Testis (tissue), 3 donors: Measurements from ENCODE around the gene PKD2L1. TPM values are rescaled to one million over a fixed set of nuclear protein-coding genes. Genes with fewer than 3 reads are reported as not detected.

Source experiments
- DNase-seq: peaks from one replicate; pipeline ENCODE4 v3.0.0-alpha.2; 2019
- H3K27ac ChIP-seq, 2 donors: fragments of 200-600 bp; sonication (generic); one replicate each; pipeline ENCODE4 v1.5.1; 2019
- H3K27me3 ChIP-seq: fragments of 200-600 bp; sonication (generic); one replicate; pipeline ENCODE4 v1.5.1; 2019
- H3K36me3 ChIP-seq: fragments of 200-600 bp; sonication (generic); one replicate; pipeline ENCODE4 v1.5.1; 2017; ENCODE audit warnings: low read depth; ENCODE audit errors: missing control alignments
- H3K4me1 ChIP-seq: fragments of 200-600 bp; sonication (generic); one replicate; pipeline ENCODE4 v1.5.1; 2019
- H3K4me3 ChIP-seq, 2 donors: fragments of 200-600 bp; sonication (generic); one replicate each; pipeline ENCODE4 v1.5.1; 2017 to 2019
- H3K9me3 ChIP-seq: fragments of 200-600 bp; sonication (generic); one replicate; pipeline ENCODE4 v1.5.1; 2017
- CTCF ChIP-seq, 3 experiments: fragments of 450-650 bp in 2 of 3; fragments of 200-600 bp in 1 of 3; sonication (generic) in 1 of 3; IDR thresholded peaks; one replicate each; pipeline ENCODE4 v1.5.1; 2016 to 2019; ENCODE audit warnings: antibody characterized with exemption in 3 of 3, mild to moderate bottlenecking in 2 of 3, moderate library complexity in 1 of 3
- POLR2A ChIP-seq: fragments of 450-650 bp; IDR thresholded peaks from one replicate; pipeline ENCODE4 v1.6.1; 2017; ENCODE audit warnings: antibody characterized with exemption, mild to moderate bottlenecking, moderate library complexity
- WGBS, 2 donors: methylation state at CpG; one replicate each; pipeline ENCODE4 v1.1.5; 2018; 5-methylcytosine and 5-hydroxymethylcytosine counted together
- intact Hi-C: fragments of 100-400 bp; cut with DNase I; formaldehyde crosslinking; loops from one replicate; pipeline ENCODE4 v1.15.1; 2023; ENCODE audit warnings: low total_unique reads
- polyA plus RNA-seq: library from polyadenylated mRNA; stranded (reverse); fragments of 350-450 nt; fragmentation: Illumina TruSeq; extraction: RNeasy Lipid Tissue Mini Kit (QIAGEN cat#74804); gene quantifications from one replicate; pipeline ENCODE4 v1.2.3, GENCODE V29; 2014; ENCODE audit warnings: low read depth, low replicate concordance; ENCODE audit not compliant: insufficient read depth
- total RNA-seq, 2 donors: library from RNA; depleted of rRNA; stranded (reverse); fragments of >200 nt; gene quantifications; one replicate each; pipeline ENCODE4 v1.2.3, GENCODE V29; 2016

The PKD2L1 gene
- total and polyA plus RNA-seq, 3 donors from 2014 or later, result 0.99 to 4.7 (median 1.6) TPM

- Histone ChIP-seq H3K9me3 (no peaks in the 10 kb centered on the region), H3K4me3 (peak within 1 kb of the TSS; percentile 90 to 94), H3K36me3 (no peaks in the 10 kb centered on the region), H3K4me1 (peaks cover 3% of the 10 kb centered on the region), H3K27me3 (no peaks in the 10 kb centered on the region), H3K27ac (peak within 1 kb of the TSS; percentile 66 to 68)
- TF ChIP-seq POLR2A (no peak), CTCF (IDR thresholded peaks at IDR 0.05) (no peak)
- WGBS, 2 donors, result 2 to 5% methylated on average over 41 to 49 of the region's 49 CpGs
- peak; percentile 94 for DNase-seq
- intact Hi-C loops, result no loop called here
Observed at GRCh38 chr10:100267239-100268104, 62.6 kb downstream of the PKD2L1 start, which contains the start of gene CWF19L1. TSS of gene CWF19L1 (minus strand) at chr10:100267638. CDS start at chr10:100267593, 45 bp downstream.

DNA sequence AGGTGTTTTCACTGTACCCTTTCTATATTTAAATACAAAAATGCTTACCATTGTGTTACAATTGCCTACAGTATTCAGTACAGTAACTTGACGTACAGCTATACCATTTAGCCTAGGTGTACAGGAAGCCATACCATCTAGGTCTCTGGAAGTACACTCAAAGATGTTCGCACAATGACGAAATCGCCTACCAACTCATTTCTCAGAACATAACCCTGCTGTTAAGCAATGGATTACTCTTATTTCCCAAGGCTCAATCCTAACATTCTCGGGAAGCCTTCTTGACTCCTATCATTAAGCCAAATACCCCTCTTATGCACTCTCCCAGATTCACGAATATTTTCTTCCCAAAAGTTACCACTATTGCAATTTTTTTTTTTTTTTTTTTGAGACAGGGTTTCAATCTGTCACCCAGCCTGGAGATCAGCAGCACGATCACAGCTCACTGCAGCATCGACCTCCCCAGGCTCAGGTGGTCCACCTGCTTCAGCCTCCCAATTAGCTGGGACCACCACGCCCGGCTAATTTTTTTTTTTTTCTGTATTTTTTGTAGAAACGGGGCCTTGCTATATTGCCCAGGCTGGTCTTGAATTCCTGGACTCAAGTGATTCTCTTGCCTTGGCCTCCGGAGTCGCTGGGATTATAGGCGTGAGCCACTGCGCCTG lies 64.1 kb downstream of the PKD2L1 start:
- no peaks in the 10 kb centered on the region for H3K27me3 ChIP-seq
- H3K4me1 ChIP-seq, result peaks cover 3% of the 10 kb centered on the region
- intact Hi-C loops, result no loop called here
- TF ChIP-seq CTCF (IDR thresholded peaks at IDR 0.05) (no peak), POLR2A (no peak)
- DNase-seq, result no peak
- H3K4me3 ChIP-seq, result no peak overlapping the region
- WGBS, 2 donors, result 70 to 71% methylated on average over 15 of the region's 15 CpGs
- no peaks in the 10 kb centered on the region for H3K9me3 ChIP-seq
- H3K36me3 ChIP-seq, result no peaks in the 10 kb centered on the region
- H3K27ac ChIP-seq, result no peak overlapping the region

DNA sequence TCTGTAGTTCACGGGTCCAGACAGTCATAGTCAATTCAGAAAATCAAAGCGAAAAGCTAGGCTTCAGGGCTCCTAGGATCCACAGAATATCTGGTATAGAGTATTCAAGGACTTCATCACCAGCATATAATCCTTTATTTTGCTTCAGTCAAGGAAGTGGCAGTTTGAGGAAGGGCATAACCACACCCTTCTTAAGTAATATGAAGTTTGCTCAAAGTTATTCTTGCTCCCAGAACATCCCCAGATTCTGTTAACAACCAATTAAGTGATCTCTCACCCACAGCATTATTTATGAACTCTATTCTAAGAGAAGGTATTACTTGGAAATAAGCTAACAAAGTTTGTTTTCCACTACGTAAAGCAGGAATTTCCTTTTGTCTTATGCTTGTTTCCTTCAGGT lies 75.8 kb downstream of the PKD2L1 start:
- H3K27ac ChIP-seq, result no peak overlapping the region
- H3K36me3 ChIP-seq, result no peaks in the 10 kb centered on the region
- no peak overlapping the region for H3K4me3 ChIP-seq
- 94 to 97% methylated on average over 3 of the region's 3 CpGs for WGBS, 2 donors
- intact Hi-C loops, result no loop called here
- H3K27me3 ChIP-seq, result no peaks in the 10 kb centered on the region
- no peak for DNase-seq
- no peaks in the 10 kb centered on the region for H3K4me1 ChIP-seq
- TF ChIP-seq CTCF (IDR thresholded peaks at IDR 0.05), result no peak
- no peak for TF ChIP-seq POLR2A
- H3K9me3 ChIP-seq, result no peaks in the 10 kb centered on the region

GRCh38 chr10:100253041-100253440 lies 77.0 kb downstream of the PKD2L1 start:
- 96 to 98% methylated on average over 5 of the region's 5 CpGs for WGBS, 2 donors
- no peaks in the 10 kb centered on the region for H3K4me1 ChIP-seq

More at GRCh38 chr10:100253041-100253440, 77.0 kb downstream of the PKD2L1 start:
- H3K4me3 ChIP-seq, result no peak overlapping the region
- H3K27me3 ChIP-seq, result no peaks in the 10 kb centered on the region
- no peaks in the 10 kb centered on the region for H3K9me3 ChIP-seq
- no peak overlapping the region for H3K27ac ChIP-seq
- intact Hi-C loops, result no loop called here
- no peak for DNase-seq
- no peaks in the 10 kb centered on the region for H3K36me3 ChIP-seq
- TF ChIP-seq POLR2A (no peak), CTCF (IDR thresholded peaks at IDR 0.05) (no peak)
